Measurements from ENCODE around the gene ABCD3.

The ABCD3 gene

DNA sequence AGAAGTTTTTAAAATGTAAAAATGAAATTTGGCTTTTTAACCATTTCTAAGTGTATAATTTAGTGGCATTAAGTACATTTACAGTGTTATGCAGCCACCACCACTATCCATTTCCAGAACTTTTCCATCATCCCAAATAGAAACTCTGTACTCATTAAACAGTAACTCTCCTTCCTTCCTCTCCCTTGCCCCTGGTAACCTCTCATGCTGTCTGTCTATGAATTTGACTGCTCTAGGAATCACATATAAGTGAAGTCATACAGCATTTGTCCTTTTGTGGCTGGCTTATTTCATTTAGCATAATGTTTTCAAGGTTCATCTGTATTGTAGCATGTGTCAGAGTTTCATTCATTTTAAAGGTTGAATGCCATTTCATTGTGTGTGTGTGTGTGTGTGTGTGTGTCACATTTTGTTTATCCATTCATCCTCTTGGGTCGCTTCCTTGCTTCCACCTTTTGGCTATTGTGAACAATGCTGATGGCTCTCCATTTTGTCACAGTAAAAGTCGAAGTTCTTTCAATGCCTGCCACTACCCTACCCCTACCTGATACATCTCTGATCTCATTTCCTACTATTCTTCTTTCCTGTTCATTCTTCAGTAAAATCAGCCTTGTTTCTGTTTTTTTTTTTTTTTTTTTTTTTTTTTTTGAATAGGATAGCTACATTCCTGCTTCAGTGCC lies 78.0 kb downstream of the ABCD3 start:
- no peak for DNase-seq (ENCODE audit: extremely low read depth, insufficient read length)
- Histone ChIP-seq H3K4me3 (replicated peaks; ENCODE audit: low read depth, low read length) (no peak overlapping the region), H3K27me3 (replicated peaks; ENCODE audit: control insufficient read depth, insufficient read depth, low read length) (no peaks in the 10 kb centered on the region), H3K36me3 (ENCODE audit: control insufficient read depth, insufficient read depth, low read length) (no peaks in the 10 kb centered on the region)
- TF ChIP-seq, protein P1, sequence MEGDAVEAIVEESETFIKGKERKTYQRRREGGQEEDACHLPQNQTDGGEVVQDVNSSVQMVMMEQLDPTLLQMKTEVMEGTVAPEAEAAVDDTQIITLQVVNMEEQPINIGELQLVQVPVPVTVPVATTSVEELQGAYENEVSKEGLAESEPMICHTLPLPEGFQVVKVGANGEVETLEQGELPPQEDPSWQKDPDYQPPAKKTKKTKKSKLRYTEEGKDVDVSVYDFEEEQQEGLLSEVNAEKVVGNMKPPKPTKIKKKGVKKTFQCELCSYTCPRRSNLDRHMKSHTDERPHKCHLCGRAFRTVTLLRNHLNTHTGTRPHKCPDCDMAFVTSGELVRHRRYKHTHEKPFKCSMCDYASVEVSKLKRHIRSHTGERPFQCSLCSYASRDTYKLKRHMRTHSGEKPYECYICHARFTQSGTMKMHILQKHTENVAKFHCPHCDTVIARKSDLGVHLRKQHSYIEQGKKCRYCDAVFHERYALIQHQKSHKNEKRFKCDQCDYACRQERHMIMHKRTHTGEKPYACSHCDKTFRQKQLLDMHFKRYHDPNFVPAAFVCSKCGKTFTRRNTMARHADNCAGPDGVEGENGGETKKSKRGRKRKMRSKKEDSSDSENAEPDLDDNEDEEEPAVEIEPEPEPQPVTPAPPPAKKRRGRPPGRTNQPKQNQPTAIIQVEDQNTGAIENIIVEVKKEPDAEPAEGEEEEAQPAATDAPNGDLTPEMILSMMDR (IDR thresholded peaks at IDR 0.05; ENCODE audit: insufficient read depth, low read length, poor library complexity, severe bottlenecking) = no peak

DNA sequence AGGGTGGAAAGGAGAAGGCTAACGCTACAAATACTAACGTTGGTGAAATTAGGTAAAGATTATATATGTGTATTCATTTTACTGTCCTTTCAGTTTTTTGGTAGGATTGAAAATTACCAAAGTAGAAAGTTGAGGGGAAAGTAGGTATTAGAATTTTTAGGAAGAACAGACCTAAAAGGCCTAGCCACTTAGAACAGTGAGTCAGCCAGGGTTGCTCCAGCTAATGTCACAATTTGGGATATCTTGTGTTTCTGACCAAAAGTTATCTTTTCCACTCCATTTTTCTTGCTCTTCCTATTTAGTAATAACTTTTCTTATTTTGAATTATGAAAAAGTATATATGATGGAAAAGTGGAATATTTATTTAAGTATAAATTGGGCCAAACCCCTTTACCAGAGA lies 83.2 kb downstream of the ABCD3 start:
- DNase-seq (ENCODE audit: extremely low read depth, insufficient read length) = no peak
- Histone ChIP-seq H3K27me3 (replicated peaks; ENCODE audit: control insufficient read depth, insufficient read depth, low read length) (no peaks in the 10 kb centered on the region), H3K4me3 (replicated peaks; ENCODE audit: low read depth, low read length) (no peak overlapping the region), H3K36me3 (ENCODE audit: control insufficient read depth, insufficient read depth, low read length) (no peaks in the 10 kb centered on the region; the same call in 1 of the 2 replicates)
- TF ChIP-seq, protein P1 (IDR thresholded peaks at IDR 0.05; ENCODE audit: insufficient read depth, low read length, poor library complexity, severe bottlenecking) = no peak

GRCh38 chr1:94501935-94502334 lies 83.7 kb downstream of the ABCD3 start:
- no peak for DNase-seq (ENCODE audit: extremely low read depth, insufficient read length)
- Histone ChIP-seq H3K27me3 (replicated peaks; ENCODE audit: control insufficient read depth, insufficient read depth, low read length) (no peaks in the 10 kb centered on the region), H3K4me3 (replicated peaks; ENCODE audit: low read depth, low read length) (no peak overlapping the region), H3K36me3 (ENCODE audit: control insufficient read depth, insufficient read depth, low read length) (no peaks in the 10 kb centered on the region; the same call in 1 of the 2 replicates)
- TF ChIP-seq, protein P1 (IDR thresholded peaks at IDR 0.05; ENCODE audit: insufficient read depth, low read length, poor library complexity, severe bottlenecking) = no peak

DNA sequence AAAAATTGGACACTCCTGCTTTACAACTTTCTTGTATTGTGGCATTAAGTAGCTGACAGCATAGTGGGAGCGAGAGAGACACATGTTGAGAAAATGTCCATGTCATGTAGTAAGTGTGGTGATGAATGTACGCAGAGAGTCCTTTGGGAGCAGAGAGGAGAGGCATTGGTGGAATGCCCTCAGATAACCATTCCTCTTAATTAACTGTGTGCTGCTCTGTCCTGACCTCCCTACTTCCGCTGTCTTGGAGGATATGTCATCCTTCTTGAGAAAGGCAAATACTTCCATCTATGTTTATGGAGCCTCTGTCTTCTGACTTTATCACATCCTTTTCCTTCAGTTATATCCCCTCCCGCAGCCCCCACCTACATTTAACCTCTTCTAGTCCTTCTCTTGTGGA lies 85.0 kb downstream of the ABCD3 start:
- Histone ChIP-seq H3K4me3 (replicated peaks; ENCODE audit: low read depth, low read length) (no peak overlapping the region), H3K36me3 (ENCODE audit: control insufficient read depth, insufficient read depth, low read length) (no peaks in the 10 kb centered on the region; the same call in 1 of the 2 replicates), H3K27me3 (replicated peaks; ENCODE audit: control insufficient read depth, insufficient read depth, low read length) (no peaks in the 10 kb centered on the region)
- TF ChIP-seq, protein P1 (IDR thresholded peaks at IDR 0.05; ENCODE audit: insufficient read depth, low read length, poor library complexity, severe bottlenecking) = no peak
- DNase-seq (ENCODE audit: extremely low read depth, insufficient read length) = no peak

- Histone ChIP-seq H3K36me3 (ENCODE audit: control insufficient read depth, insufficient read depth, low read length) (no peaks in the 10 kb centered on the region; the same call in 1 of the 2 replicates), H3K27me3 (replicated peaks; ENCODE audit: control insufficient read depth, insufficient read depth, low read length) (no peaks in the 10 kb centered on the region), H3K4me3 (replicated peaks; ENCODE audit: low read depth, low read length) (no peak overlapping the region)
- DNase-seq (ENCODE audit: extremely low read depth, insufficient read length) = no peak
- TF ChIP-seq, protein P1 (IDR thresholded peaks at IDR 0.05; ENCODE audit: insufficient read depth, low read length, poor library complexity, severe bottlenecking) = no peak
Observed at GRCh38 chr1:94504601-94505000, 86.4 kb downstream of the ABCD3 start.
